Parathyroid adenoma (tissue), 2 donors: ENCODE measurements around the gene UGT1A8.

ENCODE experiments used
- H2AFZ ChIP-seq: fragments of 300-600 bp; sonication (generic); one replicate; pipeline ENCODE4 v1.7.0; 2017; ENCODE audit warnings: antibody characterized with exemption, mild to moderate bottlenecking
- H3K27ac ChIP-seq: fragments of 300-600 bp; sonication (generic); one replicate; pipeline ENCODE4 v1.7.0; 2017
- H3K27me3 ChIP-seq: fragments of 300-600 bp; sonication (generic); one replicate; pipeline ENCODE4 v1.7.0; 2017; ENCODE audit warnings: low read length; ENCODE audit not compliant: control insufficient read depth, insufficient read depth
- H3K36me3 ChIP-seq: fragments of 300-600 bp; sonication (generic); one replicate; pipeline ENCODE4 v1.7.0; 2017; ENCODE audit warnings: low read length; ENCODE audit not compliant: control insufficient read depth, insufficient read depth
- H3K4me1 ChIP-seq: fragments of 300-600 bp; sonication (generic); one replicate; pipeline ENCODE4 v1.7.0; 2017; ENCODE audit warnings: control low read depth
- H3K4me2 ChIP-seq: fragments of 300-600 bp; sonication (generic); one replicate; pipeline ENCODE4 v1.7.0; 2017; ENCODE audit warnings: low read length
- H3K4me3 ChIP-seq: fragments of 300-600 bp; sonication (generic); one replicate; pipeline ENCODE4 v1.7.0; 2017; ENCODE audit warnings: low read depth, low read length
- H3K79me2 ChIP-seq: fragments of 300-600 bp; sonication (generic); one replicate; pipeline ENCODE4 v1.7.0; 2017; ENCODE audit warnings: control low read depth
- H3K9ac ChIP-seq: fragments of 300-600 bp; sonication (generic); one replicate; pipeline ENCODE4 v1.7.0; 2017; ENCODE audit warnings: mild to moderate bottlenecking
- H3K9me3 ChIP-seq: fragments of 300-600 bp; sonication (generic); one replicate; pipeline ENCODE4 v1.7.0; 2017; ENCODE audit warnings: low read length; ENCODE audit not compliant: control insufficient read depth
- TF ChIP-seq, protein P1 (sequence below): fragments of 300-600 bp; sonication (generic); IDR thresholded peaks from one replicate; pipeline ENCODE4 v1.7.0; 2017; ENCODE audit warnings: antibody characterized with exemption, mild to moderate bottlenecking
- donor health status: primary hyperparathyroidism.

Gene UGT1A8

DNA sequence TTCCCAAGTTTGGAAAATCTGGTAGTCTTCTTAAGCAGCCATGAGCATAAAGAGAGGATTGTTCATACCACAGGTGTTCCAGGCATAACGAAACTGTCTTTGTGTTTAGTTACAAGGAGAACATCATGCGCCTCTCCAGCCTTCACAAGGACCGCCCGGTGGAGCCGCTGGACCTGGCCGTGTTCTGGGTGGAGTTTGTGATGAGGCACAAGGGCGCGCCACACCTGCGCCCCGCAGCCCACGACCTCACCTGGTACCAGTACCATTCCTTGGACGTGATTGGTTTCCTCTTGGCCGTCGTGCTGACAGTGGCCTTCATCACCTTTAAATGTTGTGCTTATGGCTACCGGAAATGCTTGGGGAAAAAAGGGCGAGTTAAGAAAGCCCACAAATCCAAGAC is 154.7 kb downstream of the UGT1A8 start:
- no peaks in the 10 kb centered on the region for H3K36me3 ChIP-seq
- H2AFZ ChIP-seq, result no peak overlapping the region
- H3K9ac ChIP-seq, result no peak overlapping the region
- H3K79me2 ChIP-seq, result no peaks in the 10 kb centered on the region
- H3K4me3 ChIP-seq, result no peak overlapping the region
- TF ChIP-seq, protein P1, sequence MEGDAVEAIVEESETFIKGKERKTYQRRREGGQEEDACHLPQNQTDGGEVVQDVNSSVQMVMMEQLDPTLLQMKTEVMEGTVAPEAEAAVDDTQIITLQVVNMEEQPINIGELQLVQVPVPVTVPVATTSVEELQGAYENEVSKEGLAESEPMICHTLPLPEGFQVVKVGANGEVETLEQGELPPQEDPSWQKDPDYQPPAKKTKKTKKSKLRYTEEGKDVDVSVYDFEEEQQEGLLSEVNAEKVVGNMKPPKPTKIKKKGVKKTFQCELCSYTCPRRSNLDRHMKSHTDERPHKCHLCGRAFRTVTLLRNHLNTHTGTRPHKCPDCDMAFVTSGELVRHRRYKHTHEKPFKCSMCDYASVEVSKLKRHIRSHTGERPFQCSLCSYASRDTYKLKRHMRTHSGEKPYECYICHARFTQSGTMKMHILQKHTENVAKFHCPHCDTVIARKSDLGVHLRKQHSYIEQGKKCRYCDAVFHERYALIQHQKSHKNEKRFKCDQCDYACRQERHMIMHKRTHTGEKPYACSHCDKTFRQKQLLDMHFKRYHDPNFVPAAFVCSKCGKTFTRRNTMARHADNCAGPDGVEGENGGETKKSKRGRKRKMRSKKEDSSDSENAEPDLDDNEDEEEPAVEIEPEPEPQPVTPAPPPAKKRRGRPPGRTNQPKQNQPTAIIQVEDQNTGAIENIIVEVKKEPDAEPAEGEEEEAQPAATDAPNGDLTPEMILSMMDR, result no peak
- no peaks in the 10 kb centered on the region for H3K9me3 ChIP-seq
- no peak overlapping the region for H3K27ac ChIP-seq
- no peaks in the 10 kb centered on the region for H3K27me3 ChIP-seq
- H3K4me2 ChIP-seq, result no peak overlapping the region
- H3K4me1 ChIP-seq, result no peaks in the 10 kb centered on the region

DNA sequence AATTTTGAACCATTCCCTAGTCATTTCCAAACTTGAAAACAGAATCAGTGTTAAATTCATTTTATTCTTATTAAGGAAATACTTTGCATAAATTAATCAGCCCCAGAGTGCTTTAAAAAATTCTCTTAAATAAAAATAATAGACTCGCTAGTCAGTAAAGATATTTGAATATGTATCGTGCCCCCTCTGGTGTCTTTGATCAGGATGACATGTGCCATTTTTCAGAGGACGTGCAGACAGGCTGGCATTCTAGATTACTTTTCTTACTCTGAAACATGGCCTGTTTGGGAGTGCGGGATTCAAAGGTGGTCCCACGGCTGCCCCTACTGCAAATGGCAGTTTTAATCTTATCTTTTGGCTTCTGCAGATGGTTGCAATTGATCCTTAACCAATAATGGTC is 155.2 kb downstream of the UGT1A8 start:
- no peak overlapping the region for H3K4me3 ChIP-seq
- no peak overlapping the region for H2AFZ ChIP-seq
- H3K27me3 ChIP-seq, result no peaks in the 10 kb centered on the region
- TF ChIP-seq, protein P1, result no peak
- H3K27ac ChIP-seq, result no peak overlapping the region
- no peaks in the 10 kb centered on the region for H3K9me3 ChIP-seq
- H3K79me2 ChIP-seq, result no peaks in the 10 kb centered on the region
- H3K4me1 ChIP-seq, result no peaks in the 10 kb centered on the region
- H3K9ac ChIP-seq, result no peak overlapping the region
- H3K36me3 ChIP-seq, result no peaks in the 10 kb centered on the region
- H3K4me2 ChIP-seq, result no peak overlapping the region

DNA sequence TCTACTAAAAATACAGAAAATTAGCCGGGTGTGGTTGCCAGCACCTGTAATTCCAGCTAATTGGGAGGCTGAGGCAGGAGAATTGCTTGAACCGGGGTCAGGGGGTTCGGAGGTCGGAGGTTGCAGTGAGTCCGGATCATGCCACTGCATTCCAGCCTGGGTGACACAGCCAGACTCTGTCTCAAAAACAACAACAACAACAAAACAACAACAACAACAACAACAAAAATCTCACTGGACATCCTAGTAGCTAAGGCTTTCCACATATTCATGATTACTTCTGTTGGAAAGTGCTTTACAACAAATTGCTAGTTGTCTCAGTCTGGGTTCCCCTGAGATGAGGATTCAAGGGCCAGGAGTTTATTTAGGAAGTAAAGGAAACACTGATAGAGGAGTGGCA is 156.4 kb downstream of the UGT1A8 start:
- H3K36me3 ChIP-seq, result no peaks in the 10 kb centered on the region
- no peak overlapping the region for H3K4me3 ChIP-seq
- H3K27me3 ChIP-seq, result no peaks in the 10 kb centered on the region
- H3K9ac ChIP-seq, result no peak overlapping the region
- no peaks in the 10 kb centered on the region for H3K4me1 ChIP-seq
- H3K27ac ChIP-seq, result no peak overlapping the region
- H3K9me3 ChIP-seq, result no peaks in the 10 kb centered on the region
- no peaks in the 10 kb centered on the region for H3K79me2 ChIP-seq
- TF ChIP-seq, protein P1, result no peak
- no peak overlapping the region for H3K4me2 ChIP-seq
- no peak overlapping the region for H2AFZ ChIP-seq

DNA sequence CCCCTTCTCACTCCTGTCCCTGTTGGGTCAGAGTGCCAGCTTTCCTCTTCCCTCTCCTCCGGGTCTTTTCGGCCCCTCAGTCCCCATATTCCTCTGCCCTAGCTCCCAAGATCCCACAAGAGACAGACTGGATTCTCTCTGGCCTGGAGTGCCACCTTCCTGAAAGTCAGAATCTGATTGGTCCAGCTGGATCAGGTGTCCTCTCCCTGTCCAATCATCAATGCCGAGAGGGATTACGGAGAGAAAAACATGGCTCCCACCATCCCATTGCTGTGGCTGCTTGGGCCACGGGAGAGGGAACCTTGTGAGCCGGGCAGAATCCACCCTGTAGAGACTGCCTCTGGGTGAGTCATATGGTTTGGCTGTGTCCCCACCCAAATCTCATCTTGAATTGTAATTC is 158.0 kb downstream of the UGT1A8 start:
- no peaks in the 10 kb centered on the region for H3K79me2 ChIP-seq
- H3K27me3 ChIP-seq, result no peaks in the 10 kb centered on the region
- H2AFZ ChIP-seq, result no peak overlapping the region
- H3K4me2 ChIP-seq, result no peak overlapping the region
- H3K27ac ChIP-seq, result no peak overlapping the region
- H3K4me1 ChIP-seq, result no peaks in the 10 kb centered on the region
- no peaks in the 10 kb centered on the region for H3K36me3 ChIP-seq
- no peak overlapping the region for H3K4me3 ChIP-seq
- no peaks in the 10 kb centered on the region for H3K9me3 ChIP-seq
- TF ChIP-seq, protein P1, result no peak
- H3K9ac ChIP-seq, result no peak overlapping the region

DNA sequence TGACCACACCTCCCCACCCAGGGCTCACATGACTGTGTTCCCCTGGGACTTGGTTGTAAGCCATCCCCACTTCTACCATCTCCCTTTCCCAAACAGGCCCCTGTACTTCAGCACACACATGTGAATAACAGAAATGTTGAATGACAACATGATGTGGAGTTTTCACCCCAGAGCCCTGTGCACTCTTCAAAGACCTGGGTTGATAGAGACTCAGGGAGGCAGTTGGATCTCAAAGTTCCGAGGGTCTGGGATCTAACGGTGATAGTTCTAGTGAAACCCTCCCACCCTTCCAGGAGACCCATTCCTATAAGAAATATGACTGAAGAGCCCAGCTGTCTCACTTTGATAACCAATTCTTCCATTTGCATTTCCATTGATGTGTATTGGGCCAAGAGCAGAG is 160.6 kb downstream of the UGT1A8 start, which contains the start of gene MROH2A:
TSS of gene MROH2A (plus strand) at position 301 of the 400 bp plus-strand sequence. CDS start 1,029 bp downstream, outside the sequence.
- TF ChIP-seq, protein P1, result no peak
- H3K27ac ChIP-seq, result no peak within 1 kb of the TSS
- H3K9me3 ChIP-seq, result no peaks in the 10 kb centered on the region
- no peak within 1 kb of the TSS for H3K4me2 ChIP-seq
- no peaks in the 10 kb centered on the region for H3K36me3 ChIP-seq
- no peaks in the 10 kb centered on the region for H3K27me3 ChIP-seq
- H2AFZ ChIP-seq, result no peak within 1 kb of the TSS
- no peaks in the 10 kb centered on the region for H3K4me1 ChIP-seq
- no peak within 1 kb of the TSS for H3K4me3 ChIP-seq
- H3K9ac ChIP-seq, result no peak within 1 kb of the TSS
- H3K79me2 ChIP-seq, result no peaks in the 10 kb centered on the region
